Suprapubic skin (tissue), 4 donors: ENCODE data around the gene ARSB. TPM values are rescaled to one million over a fixed set of nuclear protein-coding genes. Genes with fewer than 3 reads are reported as not detected.
"Not testable (repeated sequence)": the region's sequence is repeated elsewhere in the genome, so short reads cannot be mapped to it uniquely, and the experiment has no call there.

Experiments used
- DNase-seq, 2 donors: peaks; one replicate each; pipeline ENCODE4 v3.0.0-alpha.2; 2019; ENCODE audit warnings: low spot score in 2 of 2
- H3K27ac ChIP-seq: fragments of 200-600 bp; sonication (generic); one replicate; pipeline ENCODE4 v1.5.1; 2019
- H3K27me3 ChIP-seq: fragments of 200-600 bp; sonication (generic); one replicate; pipeline ENCODE4 v1.5.1; 2019
- H3K36me3 ChIP-seq: fragments of 200-600 bp; sonication (generic); one replicate; pipeline ENCODE4 v1.5.1; 2019
- H3K4me1 ChIP-seq: fragments of 200-600 bp; sonication (generic); one replicate; pipeline ENCODE4 v1.5.1; 2019
- H3K4me3 ChIP-seq: fragments of 200-600 bp; sonication (generic); one replicate; pipeline ENCODE4 v1.5.1; 2019; ENCODE audit warnings: mild to moderate bottlenecking
- H3K9me3 ChIP-seq: fragments of 200-600 bp; sonication (generic); one replicate; pipeline ENCODE4 v1.5.1; 2019
- EP300 ChIP-seq: sonication (generic); formaldehyde crosslinking; IDR thresholded peaks from one replicate; pipeline ENCODE4 v1.6.1; 2017; ENCODE audit warnings: antibody characterized with exemption
- POLR2A ChIP-seq, 2 donors: fragments of 450-650 bp; IDR thresholded peaks; one replicate each; pipeline ENCODE4 v1.6.1; 2017; ENCODE audit warnings: antibody characterized with exemption in 2 of 2, mild to moderate bottlenecking in 2 of 2, moderate library complexity in 2 of 2
- POLR2AphosphoS5 ChIP-seq, 3 donors: sonication (generic); formaldehyde crosslinking; IDR thresholded peaks; one replicate each; pipeline ENCODE4 v1.6.1; 2017; ENCODE audit warnings: antibody characterized with exemption in 3 of 3
- WGBS: methylation state at CpG from one replicate; pipeline ENCODE4 v1.1.5; 2018; 5-methylcytosine and 5-hydroxymethylcytosine counted together
- total RNA-seq, 4 donors: library from RNA; depleted of rRNA; stranded (reverse); fragments of >200 nt; gene quantifications; one replicate each; pipeline ENCODE4 v1.1.0, GENCODE V29; 2016
- TF ChIP-seq, protein P1 (sequence below), 2 donors: fragments of 200-600 bp in 1 of 2; fragments of 450-650 bp in 1 of 2; sonication (generic) in 1 of 2; IDR thresholded peaks; one replicate each; pipeline ENCODE4 v1.5.1; 2016 to 2019; ENCODE audit warnings: antibody characterized with exemption in 2 of 2, mild to moderate bottlenecking in 1 of 2, moderate library complexity in 1 of 2

ARSB gene
- total RNA-seq, 4 donors from 2014 or later: 3.1 to 5.1 (median 3.4) TPM

DNA sequence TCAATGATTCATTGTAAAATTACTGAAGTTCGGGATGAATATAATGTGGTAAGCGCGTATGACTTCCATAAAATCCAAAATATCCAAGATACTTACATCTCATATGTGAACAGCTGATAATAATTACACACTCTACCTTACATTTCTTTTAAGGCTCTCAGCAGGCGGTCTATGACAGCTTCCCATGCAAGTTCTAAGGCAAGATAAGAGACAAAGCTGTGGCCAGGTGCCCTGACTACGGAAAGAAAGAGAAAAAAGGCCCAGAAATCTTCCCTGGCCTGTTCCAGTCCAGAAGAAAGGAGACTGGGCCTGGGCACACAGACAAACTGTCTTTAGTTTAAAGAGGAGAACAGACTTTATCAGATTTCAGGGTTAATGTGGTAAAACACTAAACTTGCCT, 69.1 kb downstream of the ARSB start:
- no peaks in the 10 kb centered on the region for H3K9me3 ChIP-seq
- H3K27ac ChIP-seq: no peak overlapping the region
- no peak for DNase-seq
- 78% methylated on average over 5 of the region's 5 CpGs for WGBS
- TF ChIP-seq, protein P1, sequence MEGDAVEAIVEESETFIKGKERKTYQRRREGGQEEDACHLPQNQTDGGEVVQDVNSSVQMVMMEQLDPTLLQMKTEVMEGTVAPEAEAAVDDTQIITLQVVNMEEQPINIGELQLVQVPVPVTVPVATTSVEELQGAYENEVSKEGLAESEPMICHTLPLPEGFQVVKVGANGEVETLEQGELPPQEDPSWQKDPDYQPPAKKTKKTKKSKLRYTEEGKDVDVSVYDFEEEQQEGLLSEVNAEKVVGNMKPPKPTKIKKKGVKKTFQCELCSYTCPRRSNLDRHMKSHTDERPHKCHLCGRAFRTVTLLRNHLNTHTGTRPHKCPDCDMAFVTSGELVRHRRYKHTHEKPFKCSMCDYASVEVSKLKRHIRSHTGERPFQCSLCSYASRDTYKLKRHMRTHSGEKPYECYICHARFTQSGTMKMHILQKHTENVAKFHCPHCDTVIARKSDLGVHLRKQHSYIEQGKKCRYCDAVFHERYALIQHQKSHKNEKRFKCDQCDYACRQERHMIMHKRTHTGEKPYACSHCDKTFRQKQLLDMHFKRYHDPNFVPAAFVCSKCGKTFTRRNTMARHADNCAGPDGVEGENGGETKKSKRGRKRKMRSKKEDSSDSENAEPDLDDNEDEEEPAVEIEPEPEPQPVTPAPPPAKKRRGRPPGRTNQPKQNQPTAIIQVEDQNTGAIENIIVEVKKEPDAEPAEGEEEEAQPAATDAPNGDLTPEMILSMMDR (IDR thresholded peaks at IDR 0.05): no peak
- TF ChIP-seq POLR2AphosphoS5 (IDR thresholded peaks at IDR 0.05): no peak
- no peak for TF ChIP-seq EP300
- TF ChIP-seq POLR2A (IDR thresholded peaks at IDR 0.05): no peak
- no peaks in the 10 kb centered on the region for H3K36me3 ChIP-seq
- no peak overlapping the region for H3K4me3 ChIP-seq
- H3K4me1 ChIP-seq: no peaks in the 10 kb centered on the region
- no peaks in the 10 kb centered on the region for H3K27me3 ChIP-seq

DNA sequence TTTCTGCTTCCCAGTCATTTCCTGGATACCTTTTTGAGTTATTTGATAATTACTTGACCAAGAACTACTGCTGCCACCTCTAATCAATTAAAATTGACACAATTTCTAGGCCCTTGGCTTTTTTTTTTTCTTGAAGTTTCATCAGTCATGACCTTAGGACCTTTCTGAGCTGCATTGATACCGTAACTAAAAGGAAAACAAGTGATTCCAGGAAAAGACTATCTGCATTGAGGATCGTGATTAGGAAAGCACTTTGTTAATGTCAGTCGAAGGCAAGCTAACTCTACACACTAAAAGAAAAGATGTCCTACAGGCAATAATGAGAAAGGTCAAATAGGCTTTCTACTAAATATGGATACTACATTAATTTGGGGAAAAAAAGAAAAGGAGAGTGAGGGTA, 69.9 kb downstream of the ARSB start:
- TF ChIP-seq, protein P1 (IDR thresholded peaks at IDR 0.05): no peak
- no peak for TF ChIP-seq EP300
- no peak for TF ChIP-seq POLR2A (IDR thresholded peaks at IDR 0.05)
- no peak for TF ChIP-seq POLR2AphosphoS5 (IDR thresholded peaks at IDR 0.05)

DNA sequence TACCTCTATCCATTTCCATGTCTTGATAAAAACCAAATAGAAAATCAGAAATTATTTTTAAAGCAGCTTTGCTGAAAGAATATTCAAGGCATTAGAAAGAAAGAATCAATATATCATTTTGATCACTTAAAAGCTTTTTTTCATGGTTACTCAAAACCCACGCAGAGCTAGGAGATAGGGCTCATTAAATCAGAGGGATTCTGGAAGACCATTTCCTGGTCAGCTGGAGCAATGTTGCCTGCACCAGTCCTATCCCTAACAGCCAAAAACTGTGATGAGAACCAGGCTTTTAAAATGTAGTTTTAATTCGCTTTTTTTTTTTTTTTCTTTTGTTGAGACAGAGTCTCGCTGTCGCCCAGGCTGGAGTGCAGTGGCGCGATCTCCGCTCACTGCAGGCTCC, 72.3 kb downstream of the ARSB start:
- TF ChIP-seq, protein P1 (IDR thresholded peaks at IDR 0.05): no peak
- TF ChIP-seq POLR2AphosphoS5 (IDR thresholded peaks at IDR 0.05) (no peak), POLR2A (IDR thresholded peaks at IDR 0.05) (no peak), EP300 (no peak)
- Histone ChIP-seq H3K4me3 (no peak overlapping the region), H3K27ac (no peak overlapping the region), H3K36me3 (no peaks in the 10 kb centered on the region), H3K27me3 (no peaks in the 10 kb centered on the region), H3K4me1 (peaks cover 12% of the 10 kb centered on the region), H3K9me3 (no peaks in the 10 kb centered on the region)
- DNase-seq: no peak
- whole genome bisulfite sequencing: 86% methylated on average over 7 of the region's 7 CpGs

More for the DNA sequence above, 69.9 kb downstream of the ARSB start:
- WGBS: 88% methylated on average over 3 of the region's 3 CpGs
- no peaks in the 10 kb centered on the region for H3K9me3 ChIP-seq
- H3K4me3 ChIP-seq: no peak overlapping the region
- H3K27me3 ChIP-seq: no peaks in the 10 kb centered on the region
- H3K27ac ChIP-seq: no peak overlapping the region
- H3K36me3 ChIP-seq: no peaks in the 10 kb centered on the region
- H3K4me1 ChIP-seq: no peaks in the 10 kb centered on the region
- DNase-seq: no peak

DNA sequence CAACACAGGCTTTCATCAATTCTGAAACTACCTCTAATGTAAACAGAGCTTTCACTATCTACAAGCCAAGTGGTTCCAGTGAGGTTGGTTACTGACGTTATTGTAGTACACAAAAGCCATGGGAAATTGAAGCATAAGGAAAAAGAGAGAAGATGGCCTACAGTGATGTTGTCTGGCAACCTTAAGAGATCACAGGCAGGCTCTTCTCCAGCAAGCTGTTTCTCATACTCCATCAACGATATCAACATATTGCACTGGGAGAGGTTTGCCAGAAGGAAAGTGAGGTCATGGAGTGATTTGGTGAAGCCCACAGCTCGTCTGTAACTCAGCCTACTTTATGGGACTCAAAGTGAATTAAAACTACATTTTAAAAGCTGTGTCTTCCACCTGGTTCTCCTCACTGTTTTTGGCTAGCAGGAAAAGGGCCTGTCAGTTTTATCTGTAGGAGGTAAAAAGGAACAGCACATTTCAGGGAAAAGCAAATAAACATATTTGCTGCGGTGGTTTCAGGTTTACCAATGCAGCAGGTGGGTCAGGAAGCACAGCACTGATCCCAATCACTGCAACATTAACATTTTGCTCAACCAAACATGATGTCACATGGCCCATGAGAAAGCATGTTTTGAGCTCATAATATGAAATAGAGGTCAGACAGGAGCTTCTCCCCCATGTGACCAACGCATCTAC, 72.9 kb downstream of the ARSB start:
- Histone ChIP-seq H3K27me3 (no peaks in the 10 kb centered on the region), H3K27ac (no peak overlapping the region), H3K9me3 (no peaks in the 10 kb centered on the region), H3K4me1 (peaks cover 14% of the 10 kb centered on the region), H3K4me3 (no peak overlapping the region), H3K36me3 (no peaks in the 10 kb centered on the region)
- WGBS: 70% methylated on average over 5 of the region's 5 CpGs
- DNase-seq: no peak
- TF ChIP-seq POLR2AphosphoS5 (IDR thresholded peaks at IDR 0.05) (no peak), POLR2A (IDR thresholded peaks at IDR 0.05) (no peak), EP300 (no peak)
- TF ChIP-seq, protein P1 (IDR thresholded peaks at IDR 0.05): no peak

DNA sequence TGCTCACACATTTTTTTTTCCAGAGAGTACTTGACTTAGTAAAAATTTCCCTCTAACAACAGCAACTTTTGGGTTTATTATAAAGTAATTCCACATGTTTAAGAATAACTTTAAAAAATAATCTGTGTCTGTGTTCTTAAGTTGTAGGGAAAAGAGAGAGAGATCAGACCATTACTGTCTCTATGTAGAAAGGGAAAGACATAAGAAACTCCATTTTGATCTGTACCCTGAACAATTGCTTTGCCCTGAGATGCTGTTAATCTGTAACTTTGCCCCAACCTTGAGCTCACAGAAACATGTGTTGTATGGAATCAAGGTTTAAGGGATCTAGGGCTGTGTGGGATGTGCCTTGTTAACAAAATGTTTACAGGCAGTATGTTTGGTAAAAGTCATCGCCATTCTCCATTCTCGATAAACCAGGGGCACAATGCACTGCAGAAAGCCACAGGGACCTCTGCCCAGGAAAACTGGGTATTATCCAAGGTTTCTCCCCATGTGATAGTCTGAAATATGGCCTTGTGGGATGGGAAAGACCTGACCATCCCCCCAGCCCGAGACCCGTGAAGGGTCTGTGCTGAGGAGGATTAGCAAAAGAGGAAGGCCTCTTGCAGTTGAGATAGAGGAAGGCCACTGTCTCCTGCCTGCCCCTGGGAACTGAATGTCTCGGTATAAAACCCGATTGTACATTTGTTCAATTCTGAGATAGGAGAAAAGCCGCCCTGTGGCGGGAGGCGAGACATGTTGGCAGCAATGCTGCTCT, 75.7 kb downstream of the ARSB start:
- not testable (repeated sequence) for H3K27me3 ChIP-seq, H3K36me3 ChIP-seq, DNase-seq, H3K4me3 ChIP-seq, H3K9me3 ChIP-seq, H3K27ac ChIP-seq
- H3K4me1 ChIP-seq: peaks cover 17% of the 10 kb centered on the region
- WGBS: 89% methylated on average over 9 of the region's 9 CpGs
